HepG2 (cell line): ENCODE measurements around the gene PLSCR1. TPM values are rescaled to one million over a fixed set of nuclear protein-coding genes. Genes with fewer than 3 reads are reported as not detected.

Experiments used
- AKAP8 ChIP-seq: sonication (generic); formaldehyde crosslinking; IDR thresholded peaks from 2 replicates; pipeline ENCODE4 v1.5.1; 2020; ENCODE audit warnings: mild to moderate bottlenecking, missing genetic modification reagents
- GATA4 ChIP-seq: sonication (generic); IDR thresholded peaks from 2 replicates; pipeline ENCODE4 v1.6.1; 2016; ENCODE audit warnings: antibody characterized with exemption, low read depth, borderline replicate concordance
- IKZF5 ChIP-seq: IDR thresholded peaks from 2 replicates; pipeline ENCODE4 v1.6.1; 2018; ENCODE audit warnings: missing genetic modification reagents, mild to moderate bottlenecking, missing compliant biosample characterization
- ISX ChIP-seq: sonication (generic); formaldehyde crosslinking; conservative IDR thresholded peaks from 2 replicates; pipeline ENCODE4 v1.5.0; 2020; ENCODE audit warnings: missing genetic modification reagents
- MED1 ChIP-seq: sonication (generic); formaldehyde crosslinking; IDR thresholded peaks from 2 replicates; pipeline ENCODE4 v1.4.0; 2020; ENCODE audit warnings: missing genetic modification reagents
- PBX3 ChIP-seq: sonication (generic); formaldehyde crosslinking; IDR thresholded peaks from 2 replicates; pipeline ENCODE4 v1.8.1; 2023; ENCODE audit warnings: missing genetic modification reagents, inconsistent platforms, borderline replicate concordance
- PHF20 ChIP-seq: sonication (generic); formaldehyde crosslinking; IDR thresholded peaks from 2 replicates; pipeline ENCODE4 v1.5.0; 2020; ENCODE audit warnings: mild to moderate bottlenecking, missing genetic modification reagents
- SALL2 ChIP-seq: sonication (generic); formaldehyde crosslinking; IDR thresholded peaks from 2 replicates; pipeline ENCODE4 v1.8.1; 2023; ENCODE audit warnings: mild to moderate bottlenecking, missing genetic modification reagents, inconsistent platforms
- SPEN ChIP-seq: sonication (generic); formaldehyde crosslinking; IDR thresholded peaks from 2 replicates; pipeline ENCODE4 v1.5.1; 2020; ENCODE audit warnings: low read depth, mild to moderate bottlenecking, missing genetic modification reagents
- TCF12 ChIP-seq, 2 experiments: fragments of 450-650 bp in 1 of 2; sonication (generic) in 1 of 2; formaldehyde crosslinking in 1 of 2; IDR thresholded peaks; 2 replicates each; pipeline versions ENCODE4 v1.6.1 to v1.8.0; 2017 to 2022; ENCODE audit warnings: antibody characterized with exemption in 1 of 2, mild to moderate bottlenecking in 1 of 2, missing genetic modification reagents in 1 of 2, moderate library complexity in 1 of 2
- TRIM24 ChIP-seq: sonication (generic); formaldehyde crosslinking; IDR thresholded peaks from 2 replicates; pipeline ENCODE4 v1.8.0; 2022; ENCODE audit warnings: mild to moderate bottlenecking, missing genetic modification reagents
- USF2 ChIP-seq, 2 experiments: sonication (generic) in 1 of 2; formaldehyde crosslinking in 1 of 2; IDR thresholded peaks; 2 replicates each; pipeline versions ENCODE4 v1.5.1 to v1.6.1; 2011 to 2020; ENCODE audit warnings: borderline replicate concordance in 1 of 2, low read depth in 1 of 2, low read length in 1 of 2, mild to moderate bottlenecking in 1 of 2, missing genetic modification reagents in 1 of 2, moderate library complexity in 1 of 2
- ZBTB21 ChIP-seq: sonication (generic); formaldehyde crosslinking; IDR thresholded peaks from 2 replicates; pipeline ENCODE4 v1.4.0; 2020; ENCODE audit warnings: missing genetic modification reagents
- ZBTB26 ChIP-seq: IDR thresholded peaks from 2 replicates; pipeline ENCODE4 v1.6.1; 2016; ENCODE audit warnings: missing compliant biosample characterization, missing genetic modification reagents, borderline replicate concordance
- ZNF224 ChIP-seq: sonication (generic); formaldehyde crosslinking; IDR thresholded peaks from 2 replicates; pipeline ENCODE4 v1.5.0; 2020; ENCODE audit warnings: mild to moderate bottlenecking, missing genetic modification reagents
- ZNF280B ChIP-seq: sonication (generic); formaldehyde crosslinking; IDR thresholded peaks from 2 replicates; pipeline ENCODE4 v1.5.0; 2020; ENCODE audit warnings: missing genetic modification reagents, mild to moderate bottlenecking, borderline replicate concordance
- ZNF329 ChIP-seq: sonication (generic); formaldehyde crosslinking; IDR thresholded peaks from 2 replicates; pipeline ENCODE4 v1.9.0; 2021; ENCODE audit warnings: low read depth, mild to moderate bottlenecking, missing genetic modification reagents
- ZNF432 ChIP-seq: sonication (generic); formaldehyde crosslinking; IDR thresholded peaks from 2 replicates; pipeline ENCODE4 v1.5.0; 2020; ENCODE audit warnings: missing genetic modification reagents, mild to moderate bottlenecking, borderline replicate concordance
- ZNF577 ChIP-seq: sonication (generic); formaldehyde crosslinking; IDR thresholded peaks from 2 replicates; pipeline ENCODE4 v1.4.0; 2020; ENCODE audit warnings: mild to moderate bottlenecking, low read depth, missing genetic modification reagents, borderline replicate concordance
- ZNF672 ChIP-seq: sonication (generic); formaldehyde crosslinking; IDR thresholded peaks from 2 replicates; pipeline ENCODE4 v1.8.1; 2022; ENCODE audit warnings: missing genetic modification reagents
- polyA plus RNA-seq, 8 experiments: library from polyadenylated mRNA; depleted of rRNA in 3 of 8; stranded (reverse) in 7 of 8; unstranded in 1 of 8; fragments of >200 nt; fragmentation: Illumina TruSeq in 4 of 8; extraction: Trizol in 4 of 8; gene quantifications; 2 replicates each; pipeline versions ENCODE4 v1.2.1 to v1.2.3, GENCODE V29; 2011 to 2016; ENCODE audit warnings: low read depth in 4 of 8, missing spikeins in 1 of 8, mixed read lengths in 1 of 8; ENCODE audit not compliant: insufficient read depth in 1 of 8
- total RNA-seq, 5 experiments: library from RNA; depleted of rRNA; stranded (reverse); fragments of >200 nt; fragmentation: Illumina TruSeq; extraction: Trizol; gene quantifications; 2 replicates each; pipeline ENCODE4 v1.2.3, GENCODE V29; 2016; ENCODE audit warnings: low read depth in 1 of 5

Gene PLSCR1
- total and polyA plus RNA-seq, 2 of the 13 experiments (the other 11 are each of a cell fraction or from before 2014, with no cell fraction given), result 33.8 to 34.1 TPM

- no peak for TF ChIP-seq ZNF672 (CRISPR knock-in tag)
- no peak for TF ChIP-seq TCF12 (IDR thresholded peaks at IDR 0.05)
- TF ChIP-seq TCF12 (CRISPR knock-in tag; IDR thresholded peaks at IDR 0.05), result 0 out of 2 replicates have a peak, but pooled peaks have one; percentile 60
- no peak for TF ChIP-seq PHF20 (CRISPR knock-in tag)
- no peak for TF ChIP-seq ZNF280B (CRISPR knock-in tag)
- no peak for TF ChIP-seq USF2 (IDR thresholded peaks at IDR 0.05; ENCODE audit: low read depth, low read length)
- TF ChIP-seq USF2 (CRISPR knock-in tag; IDR thresholded peaks at IDR 0.05; ENCODE audit: borderline replicate concordance), result no peak
- no peak for TF ChIP-seq ZBTB21 (CRISPR knock-in tag)
- TF ChIP-seq SALL2 (CRISPR knock-in tag), result no peak
- TF ChIP-seq ZNF224 (CRISPR knock-in tag), result peak; percentile 61; the same call in 1 of the 2 replicates
- peak; percentile 34 for TF ChIP-seq SPEN (CRISPR knock-in tag)
- TF ChIP-seq AKAP8, result no peak
- peak; percentile 62 for TF ChIP-seq MED1 (CRISPR knock-in tag)
- no peak for TF ChIP-seq ZBTB26
- TF ChIP-seq TRIM24 (CRISPR knock-in tag), result no peak
- no peak for TF ChIP-seq ISX (CRISPR knock-in tag)
- TF ChIP-seq ZNF577 (CRISPR knock-in tag), result no peak
- no peak; the same call in 1 of the 2 replicates for TF ChIP-seq GATA4
- TF ChIP-seq IKZF5 (CRISPR knock-in tag), result peak; percentile 82
- no peak for TF ChIP-seq ZNF432
- TF ChIP-seq ZNF329 (CRISPR knock-in tag), result 0 out of 2 replicates have a peak, but pooled peaks have one; percentile 40
- no peak for TF ChIP-seq PBX3
Measured at GRCh38 chr3:146544002-146544928, at the start of gene PLSCR1 (continued).
